MM.1S (cell line): ENCODE data around the gene ADAMTSL3.

Source experiments
- DNase-seq: peaks from one replicate; pipeline ENCODE4 v3.0.0-alpha.2; 2015
- H2AFZ ChIP-seq: fragments of 300-600 bp; sonication (generic); 2 replicates; pipeline ENCODE4 v1.6.0; 2016; ENCODE audit warnings: antibody characterized with exemption, low read length
- H3F3A ChIP-seq: fragments of 300-600 bp; sonication (generic); 2 replicates; pipeline ENCODE4 v1.6.1; 2016; ENCODE audit warnings: mild to moderate bottlenecking, antibody characterized with exemption, low read length, moderate library complexity, mixed read lengths; ENCODE audit not compliant: insufficient read depth
- H3K27ac ChIP-seq: fragments of 300-600 bp; sonication (generic); 2 replicates; pipeline ENCODE4 v1.5.1; 2016; ENCODE audit warnings: mild to moderate bottlenecking, low read length
- H3K27me3 ChIP-seq: fragments of 300-600 bp; sonication (generic); replicated peaks from 2 replicates; pipeline ENCODE4 v1.6.0; 2016; ENCODE audit warnings: low read length; ENCODE audit not compliant: insufficient read depth
- H3K36me3 ChIP-seq: fragments of 300-600 bp; sonication (generic); replicated peaks from 2 replicates; pipeline ENCODE4 v1.6.1; 2016; ENCODE audit warnings: mild to moderate bottlenecking, low read length, mixed read lengths; ENCODE audit not compliant: insufficient read depth
- H3K4me1 ChIP-seq: fragments of 300-600 bp; sonication (generic); 2 replicates; pipeline ENCODE4 v1.6.1; 2016; ENCODE audit warnings: low read length, mixed read lengths
- H3K4me2 ChIP-seq: fragments of 300-600 bp; sonication (generic); 2 replicates; pipeline ENCODE4 v1.6.0; 2016; ENCODE audit warnings: low read depth, low read length
- H3K4me3 ChIP-seq: fragments of 300-600 bp; sonication (generic); 2 replicates; pipeline ENCODE4 v1.5.1; 2016; ENCODE audit warnings: low read length, mixed read lengths
- H3K79me2 ChIP-seq: fragments of 300-600 bp; sonication (generic); 2 replicates; pipeline ENCODE4 v1.6.1; 2016; ENCODE audit warnings: mixed run types, low read length, mixed read lengths
- H3K9ac ChIP-seq: fragments of 300-600 bp; sonication (generic); 2 replicates; pipeline ENCODE4 v1.6.1; 2016; ENCODE audit warnings: low read length, mixed read lengths
- H3K9me2 ChIP-seq: fragments of 300-600 bp; sonication (generic); replicated peaks from 2 replicates; pipeline ENCODE4 v1.6.1; 2016; ENCODE audit warnings: mild to moderate bottlenecking, low read length, mixed read lengths; ENCODE audit not compliant: insufficient read depth
- H3K9me3 ChIP-seq: fragments of 300-600 bp; sonication (generic); replicated peaks from 2 replicates; pipeline ENCODE4 v1.6.1; 2016; ENCODE audit warnings: mild to moderate bottlenecking, low read length, mixed read lengths; ENCODE audit not compliant: insufficient read depth
- H4K20me1 ChIP-seq: fragments of 300-600 bp; sonication (generic); 2 replicates; pipeline ENCODE4 v1.6.1; 2016; ENCODE audit warnings: mild to moderate bottlenecking, low read length, moderate library complexity, mixed read lengths; ENCODE audit not compliant: insufficient read depth
- CTCF ChIP-seq: fragments of 300-600 bp; sonication (generic); IDR thresholded peaks from 2 replicates; pipeline ENCODE4 v1.5.1; 2016; ENCODE audit warnings: antibody characterized with exemption, low read length, mixed read lengths
- EZH2 ChIP-seq: fragments of 300-600 bp; sonication (generic); optimal IDR thresholded peaks from 2 replicates; pipeline ENCODE3; 2017; ENCODE audit warnings: low read depth, mild to moderate bottlenecking, antibody characterized with exemption, low read length, mixed read lengths
- EZH2phosphoT487 ChIP-seq: fragments of 300-600 bp; sonication (generic); IDR thresholded peaks from 2 replicates; pipeline ENCODE4 v1.6.1; 2018; ENCODE audit warnings: antibody characterized with exemption, low read length

Gene ADAMTSL3

GRCh38 chr15:83723216-83723615 lies 69.3 kb downstream of the ADAMTSL3 start:
- Histone ChIP-seq H3K4me3 (no peak overlapping the region), H3K9ac (no peak overlapping the region), H3K36me3 (no peaks in the 10 kb centered on the region), H3K9me2 (no peaks in the 10 kb centered on the region), H3K27me3 (no peaks in the 10 kb centered on the region), H3K4me2 (no peak overlapping the region), H3K79me2 (no peaks in the 10 kb centered on the region), H3K27ac (no peak overlapping the region), H3F3A (no peaks in the 10 kb centered on the region), H4K20me1 (no peaks in the 10 kb centered on the region), H2AFZ (no peak overlapping the region), H3K4me1 (no peaks in the 10 kb centered on the region), H3K9me3 (no peaks in the 10 kb centered on the region)
- no peak for TF ChIP-seq EZH2phosphoT487
- TF ChIP-seq EZH2 = no peak
- no peak for TF ChIP-seq CTCF
- DNase-seq = no peak

GRCh38 chr15:83732196-83732595 lies 78.3 kb downstream of the ADAMTSL3 start:
- Histone ChIP-seq H4K20me1 (no peaks in the 10 kb centered on the region), H3K9me3 (no peaks in the 10 kb centered on the region), H3K9me2 (no peaks in the 10 kb centered on the region), H3K79me2 (no peaks in the 10 kb centered on the region), H3K36me3 (no peaks in the 10 kb centered on the region), H3K4me3 (no peak overlapping the region), H3K27ac (no peak overlapping the region), H3F3A (no peaks in the 10 kb centered on the region), H3K4me1 (no peaks in the 10 kb centered on the region), H2AFZ (no peak overlapping the region), H3K9ac (no peak overlapping the region), H3K27me3 (no peaks in the 10 kb centered on the region), H3K4me2 (no peak overlapping the region)
- DNase-seq = no peak
- TF ChIP-seq EZH2 (no peak), CTCF (no peak), EZH2phosphoT487 (no peak)

- no peaks in the 10 kb centered on the region for H3K27me3 ChIP-seq
- no peaks in the 10 kb centered on the region for H3K9me2 ChIP-seq
- H3K9ac ChIP-seq = no peak overlapping the region
- H3K4me3 ChIP-seq = no peak overlapping the region
- H3K4me1 ChIP-seq = no peaks in the 10 kb centered on the region
- H3K79me2 ChIP-seq = no peaks in the 10 kb centered on the region
- no peak for DNase-seq
- no peak overlapping the region for H2AFZ ChIP-seq
- H3K27ac ChIP-seq = no peak overlapping the region
- H4K20me1 ChIP-seq = no peaks in the 10 kb centered on the region
- TF ChIP-seq EZH2 (no peak), EZH2phosphoT487 (no peak), CTCF (no peak)
- H3K9me3 ChIP-seq = no peaks in the 10 kb centered on the region
- H3K36me3 ChIP-seq = no peaks in the 10 kb centered on the region
- no peaks in the 10 kb centered on the region for H3F3A ChIP-seq
- no peak overlapping the region for H3K4me2 ChIP-seq
These were observed 78.8 kb downstream of the ADAMTSL3 start for GRCh38 chr15:83732770-83733169.

GRCh38 chr15:83733206-83733605 lies 79.3 kb downstream of the ADAMTSL3 start:
- no peak overlapping the region for H3K27ac ChIP-seq
- no peak overlapping the region for H3K4me2 ChIP-seq
- H3K4me1 ChIP-seq = no peaks in the 10 kb centered on the region
- H4K20me1 ChIP-seq = no peaks in the 10 kb centered on the region
- no peaks in the 10 kb centered on the region for H3K27me3 ChIP-seq
- H2AFZ ChIP-seq = no peak overlapping the region
- no peak overlapping the region for H3K4me3 ChIP-seq
- no peaks in the 10 kb centered on the region for H3K79me2 ChIP-seq
- TF ChIP-seq CTCF (no peak), EZH2 (no peak), EZH2phosphoT487 (no peak)
- H3F3A ChIP-seq = no peaks in the 10 kb centered on the region
- no peak for DNase-seq
- H3K9me2 ChIP-seq = no peaks in the 10 kb centered on the region
- no peaks in the 10 kb centered on the region for H3K36me3 ChIP-seq
- H3K9me3 ChIP-seq = no peaks in the 10 kb centered on the region
- H3K9ac ChIP-seq = no peak overlapping the region
